A549 (cell line): ENCODE measurements around the gene DCUN1D2. TPM values are rescaled to one million over a fixed set of nuclear protein-coding genes. Genes with fewer than 3 reads are reported as not detected.
A peak's percentile ranks its signal among the peaks of the same experiment; 100 is the strongest.
"Not testable (repeated sequence)": the region's sequence is repeated elsewhere in the genome, so short reads cannot be mapped to it uniquely, and the experiment has no call there.

ENCODE experiments used
- ATAC-seq, 2 experiments: fragments of 200-7000 bp in 1 of 2; fragments of >200 bp in 1 of 2; cut with Nextera tagmentation in 1 of 2; cut with Tn5 transposase in 1 of 2; 3 replicates each; pipeline versions ENCODE4 v1.8.0 to v1.9.1; 2018 to 2020; ENCODE audit warnings: mild to moderate bottlenecking in 1 of 2, moderate library complexity in 1 of 2
- CTCF ChIA-PET: fragments of 300-600 bp; sonication (Branson Sonifier 250); formaldehyde crosslinking; extraction: SDS; loops from one replicate; lab custom pipeline; 2021; ENCODE audit warnings: antibody characterized with exemption, inconsistent platforms; lab: Yijun Ruan, JAX
- POLR2A ChIA-PET: fragments of 350-600 bp; formaldehyde crosslinking; extraction: SDS; loops from one replicate; lab custom pipeline; 2021; ENCODE audit warnings: antibody characterized with exemption, inconsistent platforms; lab: Yijun Ruan, JAX
- DNase-seq, 2 experiments: peaks; one replicate each; pipeline versions ENCODE4 v3.0.0 to v3.0.0-alpha.2; 2011 to 2016; ENCODE audit warnings: low read depth in 1 of 2, low spot score in 1 of 2
- FAIRE-seq: peaks from 2 replicates; lab custom pipeline; 2011; peaks lifted over from hg19 to GRCh38; lab: Jason Lieb, UNC
- H3K27ac ChIP-seq, 2 experiments: fragments of >200 bp; sonication (Bioruptor Twin); formaldehyde crosslinking; 3 replicates each; pipeline ENCODE4 v1.5.1; 2016 to 2017
- H3K4me1 ChIP-seq: fragments of >200 bp; sonication (Bioruptor Twin); formaldehyde crosslinking; 3 replicates; pipeline ENCODE4 v1.6.1; 2016
- H3K4me2 ChIP-seq: fragments of >200 bp; sonication (Bioruptor Twin); formaldehyde crosslinking; 3 replicates; pipeline ENCODE4 v1.6.1; 2016
- H3K4me3 ChIP-seq: fragments of >200 bp; sonication (Bioruptor Twin); formaldehyde crosslinking; 3 replicates; pipeline ENCODE4 v1.5.1; 2016
- H3K9me3 ChIP-seq: fragments of >200 bp; sonication (Bioruptor Twin); formaldehyde crosslinking; 3 replicates; pipeline ENCODE4 v1.6.1; 2016
- CBX8 ChIP-seq: fragments of 200-600 bp; sonication (generic); IDR thresholded peaks from 2 replicates; pipeline ENCODE4 v1.6.1; 2016
- CHD2 ChIP-seq: fragments of 150-350 bp; IDR thresholded peaks from 2 replicates; pipeline ENCODE4 v1.6.1; 2014; ENCODE audit warnings: low read length; ENCODE audit not compliant: partially characterized antibody
- EHF ChIP-seq: fragments of 250-450 bp; sonication (Bioruptor Pico); IDR thresholded peaks from 2 replicates; pipeline ENCODE4 v1.5.0; 2020; ENCODE audit warnings: mild to moderate bottlenecking
- FOSB ChIP-seq: fragments of 250-450 bp; sonication (Bioruptor Pico); IDR thresholded peaks from 2 replicates; pipeline ENCODE4 v1.5.0; 2020; ENCODE audit warnings: mild to moderate bottlenecking, moderate library complexity
- FOSL2 ChIP-seq, 2 experiments: fragments of 450-650 bp in 1 of 2; fragments of >200 bp in 1 of 2; sonication (Bioruptor Twin) in 1 of 2; formaldehyde crosslinking; IDR thresholded peaks; 2 replicates each; pipeline versions ENCODE4 v1.5.0 to v1.6.1; 2016 to 2020; ENCODE audit warnings: mild to moderate bottlenecking in 1 of 2, moderate library complexity in 1 of 2
- GATA3 ChIP-seq: IDR thresholded peaks from 2 replicates; pipeline ENCODE4 v1.6.1; 2012; ENCODE audit warnings: borderline replicate concordance
- HOXA7 ChIP-seq: fragments of 250-450 bp; sonication (Bioruptor Pico); IDR thresholded peaks from 2 replicates; pipeline ENCODE4 v1.5.0; 2020; ENCODE audit warnings: mild to moderate bottlenecking, moderate library complexity
- KDM1A ChIP-seq: fragments of 200-600 bp; sonication (generic); IDR thresholded peaks from 2 replicates; pipeline ENCODE4 v1.6.1; 2016; ENCODE audit warnings: low read depth, mild to moderate bottlenecking
- KDM5A ChIP-seq: fragments of 200-600 bp; sonication (generic); IDR thresholded peaks from 2 replicates; pipeline ENCODE4 v1.6.1; 2016; ENCODE audit warnings: antibody characterized with exemption, mild to moderate bottlenecking
- MYC ChIP-seq: IDR thresholded peaks from 2 replicates; pipeline ENCODE4 v1.6.1; 2012; ENCODE audit warnings: mild to moderate bottlenecking, inconsistent platforms, low read length, improper control_type of control experiment, borderline replicate concordance
- NFE2L2 ChIP-seq: fragments of 150-350 bp; conservative IDR thresholded peaks from 2 replicates; pipeline ENCODE4 v1.6.1; 2014; ENCODE audit warnings: low read length
- POLR2AphosphoS2 ChIP-seq: conservative IDR thresholded peaks from 2 replicates; pipeline ENCODE4 v1.6.1; 2012; ENCODE audit warnings: low read length, improper control_type of control experiment, inconsistent platforms
- ZFP36 ChIP-seq: fragments of 450-650 bp; IDR thresholded peaks from 2 replicates; pipeline ENCODE4 v1.6.1; 2014; ENCODE audit warnings: borderline replicate concordance; ENCODE audit not compliant: partially characterized antibody
- WGBS: methylation state at CpG from one replicate; pipeline ENCODE4 v1.1.6; 2017; ENCODE audit errors: missing lambda C conversion rate; 5-methylcytosine and 5-hydroxymethylcytosine counted together
- polyA plus RNA-seq, 4 experiments: library from polyadenylated mRNA; depleted of rRNA in 3 of 4; stranded (reverse); fragments of >200 nt; fragmentation: RNase III in 1 of 4; extraction: RNeasy Plus Mini Kit Qiagen cat#74134 plus additional on column Dnase treatment in 1 of 4; gene quantifications; 2 replicates in 3 of 4; 3 replicates in 1 of 4; pipeline ENCODE4 v1.2.3, GENCODE V29; 2011 to 2017
- TF ChIP-seq, protein P1 (sequence below): fragments of >200 bp; sonication (Bioruptor Twin); formaldehyde crosslinking; IDR thresholded peaks from 2 replicates; pipeline ENCODE4 v1.6.1; 2016
- TF ChIP-seq, protein P2 (sequence below): fragments of 250-450 bp; sonication (Bioruptor Pico); IDR thresholded peaks from 2 replicates; pipeline ENCODE4 v1.5.0; 2021; ENCODE audit warnings: mild to moderate bottlenecking, moderate library complexity, borderline replicate concordance
- TF ChIP-seq, protein P3 (sequence below): fragments of 150-350 bp; IDR thresholded peaks from 2 replicates; pipeline ENCODE4 v1.6.1; 2014; ENCODE audit warnings: low read depth, mild to moderate bottlenecking, low read length
- TF ChIP-seq, protein P4 (sequence below): fragments of >200 bp; sonication (Bioruptor Twin); formaldehyde crosslinking; IDR thresholded peaks from 3 replicates; pipeline ENCODE4 v1.6.1; 2016
- TF ChIP-seq, protein P5 (sequence below): IDR thresholded peaks from 2 replicates; pipeline ENCODE4 v1.6.1; 2012
- TF ChIP-seq, protein P6 (sequence below): fragments of >200 bp; sonication (Bioruptor Twin); formaldehyde crosslinking; IDR thresholded peaks from 3 replicates; pipeline ENCODE4 v1.5.1; 2016

Gene DCUN1D2
- polyA plus RNA-seq, 2 of the 4 experiments (the other 2 are of a cell fraction), result 8.4 to 8.6 TPM

DNA sequence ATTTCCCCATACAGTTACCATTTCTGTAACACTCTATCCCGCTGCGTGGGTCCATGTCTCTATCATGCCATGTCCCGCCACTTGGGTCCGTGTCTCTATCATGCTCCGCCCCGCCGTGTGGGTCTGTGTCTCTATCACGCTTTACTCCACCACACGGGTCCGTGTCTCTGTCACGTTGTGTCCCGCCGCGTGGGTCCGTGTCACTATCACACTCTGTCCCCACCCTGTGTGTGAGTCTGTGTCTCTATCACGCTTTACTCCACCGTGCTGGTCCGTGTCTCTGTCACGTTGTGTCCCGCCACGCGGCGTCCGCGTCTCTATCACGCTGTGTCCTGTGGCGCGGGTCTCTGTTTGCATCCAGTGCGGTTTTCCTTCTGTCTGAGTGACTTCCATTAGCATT is 48.9 kb downstream of the DCUN1D2 start:
- FAIRE-seq, result no peak
- POLR2A ChIA-PET, result no interaction called here
- DNase-seq, result no peak

DNA sequence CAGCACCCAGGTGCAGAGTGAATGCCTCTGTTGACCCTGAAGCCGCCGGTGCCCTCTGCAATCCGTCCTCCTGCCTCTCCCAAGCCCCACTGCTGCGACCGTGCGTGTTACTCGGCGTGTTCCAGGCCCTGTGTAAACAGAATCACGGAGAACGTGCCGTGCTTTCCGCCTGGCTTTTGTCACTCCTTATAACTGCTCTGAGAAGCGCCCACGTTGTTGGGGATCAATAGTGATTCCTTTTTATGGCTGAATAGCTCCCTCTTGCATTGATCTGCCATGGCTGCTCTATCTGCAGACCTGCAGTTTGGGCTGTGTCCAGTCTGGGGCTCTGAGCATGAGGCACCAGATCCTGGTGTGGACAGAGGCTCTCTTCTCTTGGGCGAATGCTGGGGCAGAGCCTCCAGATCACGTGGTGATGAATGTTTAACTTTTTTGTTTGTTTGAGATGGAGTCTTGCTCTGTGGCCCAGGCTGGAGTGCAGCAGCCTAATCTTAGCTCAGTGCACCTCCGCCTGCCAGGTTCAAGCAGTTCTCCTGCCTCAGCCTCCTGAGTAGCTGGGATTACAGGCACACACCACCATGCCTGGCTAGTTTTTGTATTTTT is 53.0 kb downstream of the DCUN1D2 start:
- Histone ChIP-seq H3K4me3 (no peak overlapping the region), H3K27ac (no peak overlapping the region), H3K4me2 (no peak overlapping the region), H3K4me1 (no peaks in the 10 kb centered on the region), H3K9me3 (no peaks in the 10 kb centered on the region)
- FAIRE-seq (no peak), DNase-seq (peak in 1 of 2 experiments; percentile 23), ATAC-seq (peak; percentile 71 to 73; a peak in 5 of 6 replicates)
- 77% methylated on average over 12 of the region's 17 CpGs for whole genome bisulfite sequencing
- TF ChIP-seq ZFP36 (no peak), KDM1A (no peak), FOSB (CRISPR knock-in tag) (no peak), MYC (no peak), FOSL2 (IDR thresholded peaks at IDR 0.05) (no peak), FOSL2 (CRISPR knock-in tag; IDR thresholded peaks at IDR 0.05) (no peak), CHD2 (no peak), POLR2AphosphoS2 (no peak), KDM5A (no peak), GATA3 (no peak), EHF (CRISPR knock-in tag) (no peak), HOXA7 (CRISPR knock-in tag) (no peak), NFE2L2 (no peak)
- TF ChIP-seq, protein P1, sequence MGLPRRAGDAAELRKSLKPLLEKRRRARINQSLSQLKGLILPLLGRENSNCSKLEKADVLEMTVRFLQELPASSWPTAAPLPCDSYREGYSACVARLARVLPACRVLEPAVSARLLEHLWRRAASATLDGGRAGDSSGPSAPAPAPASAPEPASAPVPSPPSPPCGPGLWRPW, result no peak
- TF ChIP-seq, protein P2, sequence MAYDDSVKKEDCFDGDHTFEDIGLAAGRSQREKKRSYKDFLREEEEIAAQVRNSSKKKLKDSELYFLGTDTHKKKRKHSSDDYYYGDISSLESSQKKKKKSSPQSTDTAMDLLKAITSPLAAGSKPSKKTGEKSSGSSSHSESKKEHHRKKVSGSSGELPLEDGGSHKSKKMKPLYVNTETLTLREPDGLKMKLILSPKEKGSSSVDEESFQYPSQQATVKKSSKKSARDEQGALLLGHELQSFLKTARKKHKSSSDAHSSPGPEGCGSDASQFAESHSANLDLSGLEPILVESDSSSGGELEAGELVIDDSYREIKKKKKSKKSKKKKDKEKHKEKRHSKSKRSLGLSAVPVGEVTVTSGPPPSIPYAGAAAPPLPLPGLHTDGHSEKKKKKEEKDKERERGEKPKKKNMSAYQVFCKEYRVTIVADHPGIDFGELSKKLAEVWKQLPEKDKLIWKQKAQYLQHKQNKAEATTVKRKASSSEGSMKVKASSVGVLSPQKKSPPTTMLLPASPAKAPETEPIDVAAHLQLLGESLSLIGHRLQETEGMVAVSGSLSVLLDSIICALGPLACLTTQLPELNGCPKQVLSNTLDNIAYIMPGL (CRISPR knock-in tag), result no peak
- TF ChIP-seq, protein P3, sequence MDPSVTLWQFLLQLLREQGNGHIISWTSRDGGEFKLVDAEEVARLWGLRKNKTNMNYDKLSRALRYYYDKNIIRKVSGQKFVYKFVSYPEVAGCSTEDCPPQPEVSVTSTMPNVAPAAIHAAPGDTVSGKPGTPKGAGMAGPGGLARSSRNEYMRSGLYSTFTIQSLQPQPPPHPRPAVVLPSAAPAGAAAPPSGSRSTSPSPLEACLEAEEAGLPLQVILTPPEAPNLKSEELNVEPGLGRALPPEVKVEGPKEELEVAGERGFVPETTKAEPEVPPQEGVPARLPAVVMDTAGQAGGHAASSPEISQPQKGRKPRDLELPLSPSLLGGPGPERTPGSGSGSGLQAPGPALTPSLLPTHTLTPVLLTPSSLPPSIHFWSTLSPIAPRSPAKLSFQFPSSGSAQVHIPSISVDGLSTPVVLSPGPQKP, result no peak
- TF ChIP-seq, protein P4, sequence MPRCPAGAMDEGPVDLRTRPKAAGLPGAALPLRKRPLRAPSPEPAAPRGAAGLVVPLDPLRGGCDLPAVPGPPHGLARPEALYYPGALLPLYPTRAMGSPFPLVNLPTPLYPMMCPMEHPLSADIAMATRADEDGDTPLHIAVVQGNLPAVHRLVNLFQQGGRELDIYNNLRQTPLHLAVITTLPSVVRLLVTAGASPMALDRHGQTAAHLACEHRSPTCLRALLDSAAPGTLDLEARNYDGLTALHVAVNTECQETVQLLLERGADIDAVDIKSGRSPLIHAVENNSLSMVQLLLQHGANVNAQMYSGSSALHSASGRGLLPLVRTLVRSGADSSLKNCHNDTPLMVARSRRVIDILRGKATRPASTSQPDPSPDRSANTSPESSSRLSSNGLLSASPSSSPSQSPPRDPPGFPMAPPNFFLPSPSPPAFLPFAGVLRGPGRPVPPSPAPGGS, result no peak
- TF ChIP-seq, protein P5, sequence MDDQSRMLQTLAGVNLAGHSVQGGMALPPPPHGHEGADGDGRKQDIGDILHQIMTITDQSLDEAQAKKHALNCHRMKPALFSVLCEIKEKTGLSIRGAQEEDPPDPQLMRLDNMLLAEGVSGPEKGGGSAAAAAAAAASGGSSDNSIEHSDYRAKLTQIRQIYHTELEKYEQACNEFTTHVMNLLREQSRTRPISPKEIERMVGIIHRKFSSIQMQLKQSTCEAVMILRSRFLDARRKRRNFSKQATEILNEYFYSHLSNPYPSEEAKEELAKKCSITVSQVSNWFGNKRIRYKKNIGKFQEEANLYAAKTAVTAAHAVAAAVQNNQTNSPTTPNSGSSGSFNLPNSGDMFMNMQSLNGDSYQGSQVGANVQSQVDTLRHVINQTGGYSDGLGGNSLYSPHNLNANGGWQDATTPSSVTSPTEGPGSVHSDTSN, result no peak
- TF ChIP-seq, protein P6, sequence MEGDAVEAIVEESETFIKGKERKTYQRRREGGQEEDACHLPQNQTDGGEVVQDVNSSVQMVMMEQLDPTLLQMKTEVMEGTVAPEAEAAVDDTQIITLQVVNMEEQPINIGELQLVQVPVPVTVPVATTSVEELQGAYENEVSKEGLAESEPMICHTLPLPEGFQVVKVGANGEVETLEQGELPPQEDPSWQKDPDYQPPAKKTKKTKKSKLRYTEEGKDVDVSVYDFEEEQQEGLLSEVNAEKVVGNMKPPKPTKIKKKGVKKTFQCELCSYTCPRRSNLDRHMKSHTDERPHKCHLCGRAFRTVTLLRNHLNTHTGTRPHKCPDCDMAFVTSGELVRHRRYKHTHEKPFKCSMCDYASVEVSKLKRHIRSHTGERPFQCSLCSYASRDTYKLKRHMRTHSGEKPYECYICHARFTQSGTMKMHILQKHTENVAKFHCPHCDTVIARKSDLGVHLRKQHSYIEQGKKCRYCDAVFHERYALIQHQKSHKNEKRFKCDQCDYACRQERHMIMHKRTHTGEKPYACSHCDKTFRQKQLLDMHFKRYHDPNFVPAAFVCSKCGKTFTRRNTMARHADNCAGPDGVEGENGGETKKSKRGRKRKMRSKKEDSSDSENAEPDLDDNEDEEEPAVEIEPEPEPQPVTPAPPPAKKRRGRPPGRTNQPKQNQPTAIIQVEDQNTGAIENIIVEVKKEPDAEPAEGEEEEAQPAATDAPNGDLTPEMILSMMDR, result no peak
- POLR2A ChIA-PET, result no interaction called here
- CTCF ChIA-PET, result no interaction called here

More for the DNA sequence above, 48.9 kb downstream of the DCUN1D2 start:
- no peak for TF ChIP-seq CBX8
- TF ChIP-seq, protein P1, result no peak
- TF ChIP-seq, all 56 proteins: peak for 0
- Histone ChIP-seq H3K4me2 (no peak overlapping the region), H3K27ac (no peak overlapping the region), H3K9me3 (no peaks in the 10 kb centered on the region), H3K4me1 (no peaks in the 10 kb centered on the region), H3K4me3 (no peak overlapping the region)
- CTCF ChIA-PET, result no interaction called here
- WGBS, result 97% methylated on average over 24 of the region's 29 CpGs
- no peak for ATAC-seq

DNA sequence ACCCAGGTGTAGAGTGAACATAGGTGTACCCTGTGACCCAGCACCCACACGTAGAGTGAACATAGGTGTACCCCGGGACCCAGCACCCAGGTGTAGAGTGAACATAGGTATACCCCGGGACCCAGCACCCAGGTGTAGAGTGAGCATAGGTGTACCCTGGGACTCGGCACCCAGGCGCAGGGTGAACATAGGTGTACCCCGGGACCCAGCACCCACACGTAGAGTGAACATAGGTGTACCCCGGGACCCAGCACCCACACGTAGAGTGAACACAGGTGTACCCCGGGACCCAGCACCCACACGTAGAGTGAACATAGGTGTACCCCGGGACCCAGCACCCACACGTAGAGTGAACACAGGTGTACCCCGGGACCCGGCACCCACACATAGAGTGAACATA is 53.6 kb downstream of the DCUN1D2 start:
- H3K4me2 ChIP-seq, CTCF ChIA-PET, ATAC-seq, H3K27ac ChIP-seq, FAIRE-seq, H3K9me3 ChIP-seq, DNase-seq, H3K4me3 ChIP-seq, POLR2A ChIA-PET, H3K4me1 ChIP-seq: not testable (repeated sequence)
- WGBS, result 90% methylated on average over 2 of the region's 15 CpGs

DNA sequence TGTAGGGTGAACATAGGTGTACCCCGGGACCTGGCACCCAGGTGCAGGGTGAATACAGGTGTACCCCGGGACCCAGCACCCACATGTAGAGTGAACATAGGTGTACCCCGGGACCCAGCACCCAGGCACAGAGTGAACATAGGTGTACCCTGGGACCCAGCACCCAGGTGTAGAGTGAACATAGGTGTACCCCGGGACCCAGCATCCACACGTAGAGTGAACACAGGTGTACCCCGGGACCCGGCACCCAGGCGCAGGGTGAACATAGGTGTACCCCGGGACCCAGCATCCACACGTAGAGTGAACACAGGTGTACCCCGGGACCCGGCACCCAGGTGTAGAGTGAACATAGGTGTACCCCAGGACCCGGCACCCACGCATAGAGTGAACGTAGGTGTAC is 54.6 kb downstream of the DCUN1D2 start:
- H3K4me1 ChIP-seq, DNase-seq, H3K9me3 ChIP-seq, H3K27ac ChIP-seq, FAIRE-seq, H3K4me2 ChIP-seq, POLR2A ChIA-PET, ATAC-seq, H3K4me3 ChIP-seq, CTCF ChIA-PET: not testable (repeated sequence)
- 91% methylated on average over 14 of the region's 15 CpGs for WGBS
